NCI-H748 (cell line): ENCODE results near the gene HEXA.

Experiments
- DNase-seq: peaks from one replicate; lab custom pipeline; 2025; ENCODE audit not compliant: unreplicated experiment; lab: John Stamatoyannopoulos, UW

HEXA gene

DNA sequence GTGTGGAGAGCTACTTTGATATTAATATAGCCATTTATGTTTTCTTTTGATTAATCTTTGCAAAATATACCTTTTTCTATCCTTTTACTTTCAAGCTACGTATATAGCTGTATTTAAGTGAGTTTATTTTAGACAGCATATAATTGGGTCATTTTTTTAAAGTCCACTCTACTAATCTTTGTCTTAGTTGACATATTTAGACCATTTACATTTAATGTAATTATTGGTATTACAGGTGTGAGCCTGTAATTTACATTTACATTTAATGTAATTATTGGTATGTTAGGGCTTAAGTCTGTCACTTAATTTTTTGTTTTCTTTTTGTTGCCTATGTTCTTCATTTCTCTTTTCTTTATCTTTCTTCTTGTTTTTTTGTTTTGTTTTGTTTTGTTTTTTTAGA, 52.1 kb downstream of the HEXA start:
- DNase-seq: no peak

DNA sequence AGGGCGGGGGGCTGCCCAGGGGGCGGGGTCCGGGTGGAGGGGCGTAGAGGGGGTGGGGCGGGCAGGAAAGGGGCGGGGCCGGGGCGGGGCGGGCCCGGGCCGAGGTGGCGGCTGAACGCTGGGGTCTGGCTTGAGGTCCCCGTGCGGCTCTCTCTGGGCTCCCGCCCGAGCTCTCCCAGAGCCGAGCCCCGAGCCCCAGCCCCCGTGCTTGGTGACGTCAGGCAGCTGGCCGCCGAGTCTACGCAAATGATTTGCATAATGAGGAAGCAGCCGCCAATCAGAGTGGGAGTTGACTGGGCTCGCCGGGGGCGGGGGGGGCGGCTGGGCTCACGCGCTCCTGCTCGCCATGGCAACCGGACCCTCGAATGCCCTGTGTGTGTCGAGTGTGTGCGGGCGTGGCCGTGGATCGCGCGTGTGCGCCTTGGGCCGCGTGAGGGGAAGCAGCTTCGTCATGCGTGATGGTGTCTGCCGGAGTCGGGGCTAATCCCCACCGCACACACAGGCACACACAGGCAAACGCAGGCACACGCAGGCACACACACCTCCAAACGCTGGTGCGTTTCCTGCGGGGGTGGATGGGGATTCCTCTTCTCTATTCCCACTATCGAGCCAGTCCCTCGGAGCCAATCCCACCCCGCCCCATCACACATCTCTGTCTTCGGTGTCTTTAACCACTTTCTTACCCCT, 55.7 kb downstream of the HEXA start, which contains the start of gene CELF6:
TSS of gene CELF6 (minus strand) at position 173 of the 687 bp plus-strand sequence. CDS start 283 bp downstream, outside the sequence.
- peak; percentile 95 for DNase-seq

DNA sequence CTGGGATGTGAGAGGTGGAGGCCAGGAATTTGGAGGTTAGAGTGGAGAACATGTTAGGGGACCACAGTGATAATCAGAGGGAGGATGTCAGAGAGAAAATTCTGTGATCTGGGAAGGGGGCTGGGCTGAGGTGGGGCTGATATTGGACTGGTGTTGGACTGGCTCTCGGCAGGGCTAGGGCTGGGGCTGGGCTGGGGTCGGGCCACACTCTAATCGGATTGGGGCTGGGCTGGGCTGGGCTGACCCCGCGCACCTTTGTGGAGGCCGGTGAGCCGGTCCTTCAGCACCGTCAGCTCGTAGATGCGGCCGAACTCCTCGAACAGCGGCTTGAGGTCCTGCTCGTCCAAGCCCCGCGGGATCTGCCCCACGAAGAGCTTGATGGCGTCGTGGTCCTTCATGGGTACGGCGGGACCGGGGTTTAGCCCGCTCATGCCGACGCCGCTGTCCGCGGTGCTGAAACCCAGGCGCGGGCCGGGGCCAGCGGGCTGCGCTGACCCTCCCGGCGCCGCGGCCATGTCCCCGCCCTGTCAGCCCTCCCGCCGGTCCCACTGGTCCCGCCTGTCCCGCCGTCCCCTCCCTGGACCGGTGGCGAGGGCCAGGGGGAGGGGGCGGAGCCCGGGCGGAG, 56.3 kb downstream of the HEXA start:
- no peak for DNase-seq

DNA sequence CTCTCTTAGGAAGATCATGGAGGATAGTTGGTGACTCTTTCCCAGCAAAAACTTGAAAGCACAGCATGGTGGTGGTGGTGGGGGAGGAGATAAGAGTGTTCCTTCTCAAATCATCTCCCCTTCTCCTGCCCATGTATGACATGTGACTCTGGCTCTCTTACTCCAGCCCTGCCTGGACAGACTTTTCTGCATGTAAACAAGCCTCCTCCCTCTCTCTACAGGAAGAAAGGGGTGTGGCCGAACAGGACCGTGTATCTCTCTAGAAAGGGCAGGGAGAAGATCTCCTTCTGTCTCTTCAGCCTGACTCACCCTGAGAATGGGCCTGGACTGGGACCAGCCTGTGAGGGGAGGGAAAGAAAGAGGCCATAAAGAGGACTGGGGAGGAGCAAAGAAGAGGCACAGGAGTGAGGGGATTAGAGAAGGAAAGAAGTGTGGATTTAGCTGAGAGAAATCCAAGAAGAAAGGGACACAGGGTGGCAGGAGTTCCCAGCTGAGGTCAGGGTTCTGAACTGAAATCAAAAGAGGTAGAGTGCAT, 57.3 kb downstream of the HEXA start:
- peak; percentile 17 for DNase-seq

DNA sequence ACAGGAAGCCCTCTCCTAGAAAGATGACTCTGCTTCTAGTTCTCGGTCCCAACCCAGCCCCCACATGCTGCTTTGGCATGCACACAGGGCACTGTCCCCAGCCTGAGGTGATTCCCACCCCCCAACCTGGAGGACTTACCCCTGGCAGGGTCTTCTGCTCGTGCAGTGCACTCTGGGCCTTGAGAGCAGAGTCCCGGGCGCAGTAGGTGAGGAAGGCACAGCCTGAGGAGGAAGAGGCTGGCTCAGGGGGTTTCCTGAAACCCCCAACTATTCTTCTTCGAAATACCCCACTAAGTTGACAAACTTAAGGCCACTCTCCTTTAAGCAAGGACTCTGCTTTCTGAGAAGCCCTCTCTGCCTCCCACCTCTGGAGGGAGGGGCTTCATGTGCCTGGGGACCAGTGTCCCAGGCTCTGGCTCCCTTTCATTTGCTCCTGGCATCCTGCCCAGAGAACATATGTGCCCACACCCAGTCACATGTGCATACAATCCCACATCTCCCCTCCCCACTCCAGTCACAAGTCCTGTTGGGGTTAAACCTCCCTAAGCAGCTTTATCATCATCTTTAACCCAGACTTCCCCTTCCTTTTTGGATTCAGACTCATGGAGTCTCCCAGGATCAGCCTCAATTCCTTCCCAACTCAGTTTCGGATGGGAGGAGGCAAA, 60.0 kb downstream of the HEXA start:
- DNase-seq: peak; percentile 81

DNA sequence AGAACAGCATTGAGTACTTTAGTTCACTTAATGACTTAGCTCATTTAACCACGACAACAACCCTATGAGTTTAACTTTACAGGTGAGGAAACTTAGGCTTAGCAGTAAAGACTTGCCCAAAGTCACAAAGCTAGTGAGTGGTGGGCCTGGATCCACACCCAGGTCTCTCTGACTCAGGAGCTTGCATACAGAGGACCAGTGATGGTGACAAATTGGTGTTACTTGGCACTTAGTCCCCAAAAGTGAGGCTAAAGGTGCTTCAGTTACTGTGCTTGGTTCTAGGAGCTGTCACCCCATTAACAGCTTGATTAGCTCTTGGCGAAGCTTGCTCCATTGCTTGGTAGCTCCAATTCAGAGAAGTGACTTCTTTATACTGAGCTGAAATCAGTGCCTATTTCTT, 61.9 kb downstream of the HEXA start:
- no peak for DNase-seq

DNA sequence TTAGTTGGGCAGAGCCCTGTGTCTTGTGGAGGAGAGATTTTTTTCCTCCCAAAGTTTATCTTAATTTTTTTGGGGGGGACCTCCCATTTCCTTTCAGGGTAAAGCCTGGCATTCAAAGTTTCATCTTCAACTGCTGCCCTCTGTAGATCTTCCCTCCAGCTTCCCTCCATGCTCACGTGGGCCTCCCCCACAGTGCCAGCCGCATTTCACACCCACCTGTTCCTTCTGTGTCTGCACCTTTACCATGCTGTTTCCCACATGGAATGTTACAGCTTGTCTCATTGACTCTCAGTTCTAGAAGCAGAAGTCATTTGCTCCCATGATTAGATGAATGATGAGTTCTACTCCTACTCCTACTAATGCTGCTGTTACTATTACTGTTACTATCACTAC, 62.4 kb downstream of the HEXA start:
- DNase-seq: no peak

DNA sequence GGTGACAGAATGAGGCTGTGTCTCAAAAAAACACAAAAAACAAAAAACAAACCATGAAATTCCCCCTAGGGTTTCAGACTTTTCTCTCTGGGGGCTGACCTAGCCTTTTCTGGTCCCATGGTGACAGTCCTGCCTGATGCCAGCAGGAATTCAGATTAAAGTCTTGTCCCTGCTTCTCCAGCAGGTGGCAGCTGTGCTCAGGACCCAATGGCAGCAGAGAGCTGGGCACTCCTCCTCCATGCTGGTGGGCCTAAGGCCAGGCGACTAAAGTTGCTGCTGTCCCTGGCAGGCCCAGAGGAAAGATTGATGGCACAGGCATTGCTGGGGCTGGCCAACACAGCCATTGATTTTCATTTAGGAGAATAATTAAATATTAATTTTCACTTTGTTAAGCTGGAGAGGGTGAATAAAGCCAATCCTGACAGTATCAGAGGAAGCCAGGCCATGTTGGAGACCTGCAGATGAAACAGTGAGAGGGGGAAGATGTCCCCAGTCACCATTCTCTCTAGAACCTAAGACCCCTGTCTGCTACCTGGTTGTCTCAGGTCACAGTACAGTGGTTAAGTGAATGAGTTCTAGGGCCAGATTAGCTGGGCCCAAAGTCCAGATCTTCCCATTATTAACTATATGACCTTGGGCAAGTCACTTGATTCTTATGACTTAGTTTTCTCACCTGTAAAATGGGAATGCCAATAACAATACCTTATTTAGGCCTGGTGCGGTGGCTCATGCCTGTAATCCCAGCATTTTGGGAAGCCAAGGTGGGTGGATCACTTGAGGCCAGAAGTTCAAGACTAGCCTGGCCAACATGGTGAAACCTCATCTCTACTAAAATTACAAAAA, 63.0 kb downstream of the HEXA start:
- peak; percentile 60 for DNase-seq

DNA sequence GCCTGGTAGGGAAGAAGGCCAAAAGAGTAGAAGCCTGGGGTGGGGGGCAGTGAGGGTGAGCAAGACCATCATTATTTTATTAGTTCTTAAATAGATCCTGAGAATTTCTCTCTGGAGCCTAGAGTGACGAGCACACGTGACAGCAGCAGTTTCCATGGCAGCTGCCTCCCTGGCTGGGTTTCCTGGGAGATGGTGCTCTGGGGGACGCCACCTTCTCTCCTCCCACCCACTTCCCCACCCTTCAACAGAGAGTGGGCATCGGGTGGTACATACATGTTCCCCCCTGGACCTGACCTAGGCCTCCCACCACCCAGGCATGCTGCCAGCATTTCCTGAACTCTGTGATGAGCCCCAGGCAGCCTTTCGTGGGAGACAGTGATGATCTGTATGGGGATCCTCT, 68.8 kb downstream of the HEXA start:
- peak; percentile 9 for DNase-seq

DNA sequence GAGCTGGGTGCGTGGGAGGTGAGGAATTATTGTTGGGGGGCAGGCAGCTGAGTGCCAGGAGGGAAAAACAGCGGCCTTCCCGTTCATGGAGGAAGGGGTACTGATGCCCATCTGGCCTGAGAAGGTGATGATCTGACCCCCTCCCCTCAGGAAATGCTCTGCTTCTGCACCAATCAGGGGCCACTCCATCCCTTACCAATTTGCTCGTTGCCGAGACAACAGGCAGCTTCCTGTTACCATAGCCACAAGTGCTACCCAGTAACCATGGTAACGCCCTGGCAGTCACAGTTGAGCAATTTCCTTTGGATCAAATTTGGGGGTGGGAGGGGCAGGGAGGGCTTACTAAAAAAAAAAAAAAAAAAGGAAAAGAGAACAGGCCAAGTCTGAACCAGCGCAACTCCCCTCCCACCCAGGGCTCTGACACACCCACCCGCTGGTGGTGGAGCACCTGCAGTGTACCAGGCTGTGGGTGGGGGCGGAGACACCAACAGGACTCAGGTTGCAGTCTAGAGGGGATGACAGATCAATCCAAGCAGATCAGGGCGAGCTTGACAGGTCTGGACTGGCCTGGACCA, 69.5 kb downstream of the HEXA start:
- peak; percentile 88 for DNase-seq

DNA sequence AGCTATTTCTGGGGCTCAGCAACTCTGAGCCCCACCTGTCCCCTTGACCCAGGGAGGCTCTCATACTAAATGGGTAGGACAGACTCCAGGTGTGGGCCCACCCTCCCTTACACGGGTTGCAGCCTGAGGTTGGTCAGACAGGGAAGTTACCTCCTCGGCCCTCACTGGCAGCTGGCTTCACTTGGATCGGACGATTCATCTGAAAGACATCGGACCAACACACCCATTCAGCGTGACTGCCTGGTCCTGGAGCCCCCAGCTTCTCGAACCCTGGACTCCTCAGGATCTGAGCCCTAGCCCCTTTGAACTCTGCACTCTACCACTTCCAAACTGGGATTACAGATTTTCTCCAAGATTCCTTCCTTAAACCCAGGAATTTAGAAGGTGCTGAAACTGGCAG, 71.2 kb downstream of the HEXA start:
- no peak for DNase-seq

DNA sequence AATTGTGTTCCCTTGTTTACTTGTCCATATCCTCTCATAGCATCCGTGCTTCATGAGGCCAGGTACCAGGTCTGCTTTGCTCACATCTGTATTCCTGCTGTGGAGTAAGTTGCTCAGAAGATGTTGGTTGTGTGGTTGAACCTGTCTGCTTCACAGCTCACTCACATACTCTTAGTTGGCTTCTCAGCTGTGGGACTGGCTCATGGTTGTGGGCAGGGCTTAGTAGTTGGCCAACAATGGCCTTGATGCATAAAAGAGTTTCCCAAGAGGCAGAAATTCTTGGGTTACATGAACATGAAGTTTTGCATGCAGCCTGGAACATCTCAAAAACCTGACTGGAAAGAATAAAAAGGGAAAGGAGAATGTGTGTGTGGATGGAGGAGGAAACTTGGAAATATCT, 72.9 kb downstream of the HEXA start:
- no peak for DNase-seq
